Spleen (tissue), 11 donors: ENCODE results near the gene SOHLH2. TPM values are rescaled to one million over a fixed set of nuclear protein-coding genes. Genes with fewer than 3 reads are reported as not detected.

Experiments used
- DNase-seq: peaks from one replicate; pipeline ENCODE4 v3.0.0-alpha.2; 2020
- H3K27ac ChIP-seq, 8 donors: fragments of 200-600 bp; sonication (generic) in 7 of 8; 1 replicate in 4 of 8; 2 replicates in 4 of 8; pipeline versions ENCODE4 v1.5.0 to v1.8.0; 2016 to 2021; ENCODE audit warnings: inconsistent platforms in 4 of 8, mild to moderate bottlenecking in 4 of 8, moderate library complexity in 1 of 8
- H3K27me3 ChIP-seq, 7 donors: fragments of 200-600 bp; sonication (generic) in 6 of 7; replicated peaks in 1 of 7; 1 replicate in 4 of 7; 2 replicates in 3 of 7; pipeline versions ENCODE4 v1.5.0 to v1.8.0; 2016 to 2021; ENCODE audit warnings: inconsistent platforms in 3 of 7, mild to moderate bottlenecking in 1 of 7
- H3K36me3 ChIP-seq, 6 donors: fragments of 200-600 bp; sonication (generic) in 5 of 6; 1 replicate in 4 of 6; 2 replicates in 2 of 6; pipeline versions ENCODE4 v1.5.0 to v1.8.0; 2016 to 2021; ENCODE audit warnings: inconsistent platforms in 2 of 6
- H3K4me1 ChIP-seq, 6 donors: fragments of 200-600 bp; sonication (generic) in 5 of 6; 1 replicate in 3 of 6; 2 replicates in 3 of 6; pipeline versions ENCODE4 v1.5.0 to v1.8.0; 2016 to 2021; ENCODE audit warnings: inconsistent platforms in 3 of 6
- H3K4me3 ChIP-seq, 8 donors: fragments of 200-600 bp; sonication (generic) in 7 of 8; 1 replicate in 4 of 8; 2 replicates in 4 of 8; pipeline versions ENCODE4 v1.5.0 to v1.8.0; 2016 to 2021; ENCODE audit warnings: inconsistent platforms in 4 of 8, mild to moderate bottlenecking in 4 of 8, moderate library complexity in 2 of 8
- H3K9me3 ChIP-seq, 8 donors: fragments of 200-600 bp; sonication (generic) in 7 of 8; 1 replicate in 4 of 8; 2 replicates in 4 of 8; pipeline versions ENCODE4 v1.5.0 to v1.8.0; 2016 to 2021; ENCODE audit warnings: inconsistent platforms in 4 of 8
- CTCF ChIP-seq, 11 experiments: fragments of 200-600 bp in 7 of 11; fragments of 450-650 bp in 4 of 11; sonication (generic) in 4 of 11; IDR thresholded peaks in 8 of 11; conservative IDR thresholded peaks in 3 of 11; 1 replicate in 7 of 11; 2 replicates in 4 of 11; pipeline versions ENCODE4 v1.4.0 to v1.8.0; 2016 to 2021; ENCODE audit warnings: antibody characterized with exemption in 11 of 11, inconsistent platforms in 4 of 11, mild to moderate bottlenecking in 1 of 11
- POLR2A ChIP-seq, 3 donors: fragments of 450-650 bp; IDR thresholded peaks; one replicate each; pipeline ENCODE4 v1.5.1; 2017; ENCODE audit warnings: antibody characterized with exemption in 3 of 3, mild to moderate bottlenecking in 1 of 3
- POLR2AphosphoS5 ChIP-seq, 3 donors: sonication (generic); formaldehyde crosslinking; IDR thresholded peaks; one replicate each; pipeline ENCODE4 v1.5.1; 2017; ENCODE audit warnings: antibody characterized with exemption in 3 of 3
- WGBS, 5 donors: extraction: QIAGEN DNeasy Blood & Tissue Kit in 3 of 5; methylation state at CpG; one replicate each; pipeline versions ENCODE4 v1.1.5 to v1.1.7; 2013 to 2018; 5-methylcytosine and 5-hydroxymethylcytosine counted together
- intact Hi-C: fragments of 100-400 bp; cut with DNase I; formaldehyde crosslinking; loops from one replicate; pipeline ENCODE4 v1.15.0; 2023; ENCODE audit warnings: low total_unique reads
- polyA plus RNA-seq, 3 donors: library from polyadenylated mRNA; stranded (reverse); fragments of 200-250 nt; gene quantifications; one replicate each; pipeline ENCODE4 v1.2.1, GENCODE V29; 2013
- total RNA-seq, 7 donors: library from RNA; depleted of rRNA in 3 of 7; stranded (reverse); fragments of >200 nt in 3 of 7; fragmentation: NEBNext Ultra II Directional in 4 of 7; extraction: Animal tissue kit (Norgen Biotek cat#: 25700) in 4 of 7; gene quantifications; one replicate each; pipeline versions ENCODE4 v1.1.0 to v1.2.1, GENCODE V29; 2016 to 2021
- donor health status: healthy with polysubstance abuse.
- donor health status: DM: no; HTN: no; CAD: no; lungs with moderate emphysema.
- donor health status: DM: no; HTN: no; CAD: no.
- donor health status: Bipolar disorder and iron deficiency.
- donor health status: healthy.
- donor health status: DM: no; HTN: no; CAD: no.
- donor health status: DM: yes; HTN: yes; CAD: no.

The SOHLH2 gene
- total and polyA plus RNA-seq, 10 donors = 0.06 TPM; not detected in 9

DNA sequence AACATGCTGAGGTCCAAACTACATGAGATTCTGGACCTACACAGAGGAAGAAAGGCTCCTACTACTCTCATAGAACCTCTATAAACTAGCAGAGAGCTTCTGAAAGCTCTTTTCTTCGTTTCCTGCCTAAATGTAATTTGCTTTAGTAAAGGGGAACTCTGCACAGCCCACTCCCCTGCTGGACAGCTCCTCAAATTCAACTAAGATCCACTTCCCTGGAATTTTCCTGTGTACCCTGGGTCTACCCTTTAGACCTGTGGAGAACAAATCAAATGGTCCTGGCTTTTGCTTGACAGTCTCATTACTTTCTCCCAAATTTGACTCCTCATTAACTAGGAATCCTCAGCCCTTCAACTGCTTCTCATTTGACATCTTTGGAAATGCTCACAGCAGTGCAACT lies 79.7 kb downstream of the SOHLH2 start:
- H3K4me3 ChIP-seq = no peak overlapping the region
- TF ChIP-seq POLR2A (IDR thresholded peaks at IDR 0.05) (no peak), CTCF (IDR thresholded peaks at IDR 0.05 in 8 of 11, conservative IDR thresholded peaks at IDR 0.05 in 3 of 11) (no peak), POLR2AphosphoS5 (IDR thresholded peaks at IDR 0.05) (no peak)
- no peak for DNase-seq
- WGBS, 5 donors = 34 to 44% (median 41%) methylated on average over 1 of the region's 1 CpG
- H3K27ac ChIP-seq = peak overlapping the region in 1 of 8 donors; percentile 8
- no peaks in the 10 kb centered on the region for H3K9me3 ChIP-seq
- intact Hi-C loops = no loop called here
- H3K27me3 ChIP-seq = peaks cover 0 to 27% (median 0%) of the 10 kb centered on the region in 7 donors
- H3K4me1 ChIP-seq = peaks cover 0 to 12% (median 0%) of the 10 kb centered on the region in 6 donors
- H3K36me3 ChIP-seq = no peaks in the 10 kb centered on the region

- no peak overlapping the region for H3K4me3 ChIP-seq
- H3K9me3 ChIP-seq = no peaks in the 10 kb centered on the region
- TF ChIP-seq CTCF (IDR thresholded peaks at IDR 0.05 in 8 of 11, conservative IDR thresholded peaks at IDR 0.05 in 3 of 11) (peak in 1 of 11 experiments; percentile 8), POLR2AphosphoS5 (IDR thresholded peaks at IDR 0.05) (no peak), POLR2A (IDR thresholded peaks at IDR 0.05) (no peak)
- H3K36me3 ChIP-seq = no peaks in the 10 kb centered on the region
- H3K27me3 ChIP-seq = peaks cover 0 to 32% (median 0%) of the 10 kb centered on the region in 7 donors
- H3K4me1 ChIP-seq = peaks cover 0 to 12% (median 0%) of the 10 kb centered on the region in 6 donors
- no peak for DNase-seq
- WGBS, 5 donors = 54 to 78% (median 58%) methylated on average over 5 of the region's 5 CpGs
- intact Hi-C loops = no loop called here
- H3K27ac ChIP-seq = peak overlapping the region in 1 of 8 donors; percentile 8
Measured at GRCh38 chr13:36133950-36134626, 80.3 kb downstream of the SOHLH2 start.

DNA sequence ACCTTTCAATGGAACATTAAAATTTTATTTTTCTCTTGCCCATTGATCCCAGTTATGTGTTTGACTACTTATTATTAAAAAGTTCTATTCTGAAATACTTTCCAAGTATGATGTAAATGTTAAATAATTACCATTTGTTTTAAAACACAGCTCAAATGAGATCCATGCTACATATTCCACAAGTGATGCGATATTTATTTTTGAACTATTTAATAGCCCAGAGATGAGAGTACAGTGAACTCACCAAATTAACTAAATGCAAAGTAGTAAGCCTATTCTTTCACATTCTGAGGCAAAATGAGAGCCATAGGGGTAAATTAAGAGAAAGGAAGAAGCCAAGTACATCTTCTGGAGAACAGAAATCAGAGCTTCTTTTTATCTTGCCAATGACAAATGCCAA lies 82.0 kb downstream of the SOHLH2 start:
- Histone ChIP-seq H3K36me3 (no peaks in the 10 kb centered on the region), H3K4me3 (no peak overlapping the region), H3K27me3 (peaks cover 0 to 34% (median 0%) of the 10 kb centered on the region in 7 donors), H3K27ac (no peak overlapping the region), H3K4me1 (peaks cover 0 to 12% (median 0%) of the 10 kb centered on the region in 6 donors), H3K9me3 (no peaks in the 10 kb centered on the region)
- intact Hi-C loops = no loop called here
- TF ChIP-seq CTCF (IDR thresholded peaks at IDR 0.05 in 8 of 11, conservative IDR thresholded peaks at IDR 0.05 in 3 of 11) (no peak), POLR2AphosphoS5 (IDR thresholded peaks at IDR 0.05) (no peak), POLR2A (IDR thresholded peaks at IDR 0.05) (no peak)
- 90 to 96% (median 96%) methylated on average over 1 of the region's 1 CpG for WGBS, 5 donors
- no peak for DNase-seq

DNA sequence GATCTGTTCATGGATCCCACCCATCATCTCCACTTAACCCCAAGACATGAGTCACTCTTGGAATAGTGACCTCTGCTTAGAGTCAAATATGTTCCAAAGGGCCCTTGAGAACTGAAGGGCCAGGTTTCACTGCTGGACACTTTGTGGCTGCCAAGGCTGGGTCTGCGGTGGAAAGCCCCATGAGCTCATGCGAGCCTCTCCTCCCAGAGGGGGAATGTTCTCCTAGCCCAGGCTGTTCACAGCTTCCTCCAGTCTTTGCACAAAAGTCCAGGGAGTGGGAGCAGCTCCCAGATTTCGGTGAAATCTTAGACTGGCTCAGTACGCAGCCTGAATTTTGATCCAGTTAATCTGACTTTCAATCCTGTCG lies 82.4 kb downstream of the SOHLH2 start:
- TF ChIP-seq CTCF (IDR thresholded peaks at IDR 0.05 in 8 of 11, conservative IDR thresholded peaks at IDR 0.05 in 3 of 11) (no peak), POLR2AphosphoS5 (IDR thresholded peaks at IDR 0.05) (peak in 1 of 3 donors; percentile 24), POLR2A (IDR thresholded peaks at IDR 0.05) (no peak)
- Histone ChIP-seq H3K36me3 (no peaks in the 10 kb centered on the region), H3K4me3 (peak overlapping the region in 2 of 8 donors; percentile 56 to 71), H3K4me1 (peaks cover 0 to 12% (median 0%) of the 10 kb centered on the region in 6 donors), H3K27me3 (peaks cover 0 to 34% (median 0%) of the 10 kb centered on the region in 7 donors), H3K9me3 (no peaks in the 10 kb centered on the region), H3K27ac (peak overlapping the region in 1 of 8 donors; percentile 54)
- intact Hi-C loops = no loop called here
- 70 to 82% (median 77%) methylated on average over 5 of the region's 5 CpGs for WGBS, 5 donors
- DNase-seq = no peak
